Upper lobe of left lung (tissue), 4 donors: ENCODE data around the gene MAP3K14.

Source experiments
- CTCF ChIP-seq, 6 experiments: fragments of 450-650 bp in 4 of 6; fragments of 200-600 bp in 2 of 6; sonication (generic) in 2 of 6; IDR thresholded peaks; one replicate each; pipeline ENCODE4 v1.5.1; 2016 to 2019; ENCODE audit warnings: antibody characterized with exemption in 6 of 6
- EP300 ChIP-seq, 4 donors: sonication (generic); formaldehyde crosslinking; IDR thresholded peaks; one replicate each; pipeline ENCODE4 v1.5.1; 2017; ENCODE audit warnings: antibody characterized with exemption in 4 of 4, control low read depth in 2 of 4
- POLR2A ChIP-seq, 4 donors: fragments of 450-650 bp; IDR thresholded peaks; one replicate each; pipeline ENCODE4 v1.5.1; 2016 to 2017; ENCODE audit warnings: antibody characterized with exemption in 4 of 4, mild to moderate bottlenecking in 2 of 4
- POLR2AphosphoS5 ChIP-seq, 2 donors: sonication (generic); formaldehyde crosslinking; IDR thresholded peaks; one replicate each; pipeline ENCODE4 v1.5.1; 2017; ENCODE audit warnings: antibody characterized with exemption in 2 of 2

GRCh38 chr17:45325810-45326209 is 9.0 kb upstream of the MAP3K14 start:
- TF ChIP-seq CTCF (IDR thresholded peaks at IDR 0.05) (no peak), EP300 (IDR thresholded peaks at IDR 0.05) (no peak), POLR2AphosphoS5 (IDR thresholded peaks at IDR 0.05) (no peak), POLR2A (IDR thresholded peaks at IDR 0.05) (no peak)
